IMR-90 (cell line): Measurements from ENCODE around the gene CLCN5. TPM values are rescaled to one million over a fixed set of nuclear protein-coding genes. Genes with fewer than 3 reads are reported as not detected.

Experiments used
- ATAC-seq: fragments of 200-7000 bp; cut with Tn5 transposase; 2 replicates; pipeline ENCODE4 v1.9.1; 2020; ENCODE audit warnings: low read depth, mild to moderate bottlenecking, moderate library complexity
- BruUV-seq: library from RNA; stranded (reverse); fragments of 400-500 nt; replicated peaks from 2 replicates; lab custom pipeline; 2021; lab: Mats Ljungman, UMichigan
- CTCF ChIA-PET: fragments of 300-600 bp; formaldehyde crosslinking; extraction: SDS; loops from one replicate; lab custom pipeline; 2021; ENCODE audit warnings: antibody characterized with exemption; lab: Yijun Ruan, JAX
- POLR2A ChIA-PET: fragments of 300-600 bp; sonication (Branson Sonifier 250); formaldehyde crosslinking; loops from one replicate; lab custom pipeline; 2022; ENCODE audit warnings: antibody characterized with exemption; ENCODE audit not compliant: unreplicated experiment; lab: Charles Lee
- DNase-seq: peaks from one replicate; pipeline ENCODE4 v3.0.0; 2013
- H2AFZ ChIP-seq: replicated peaks from 2 replicates; pipeline ENCODE3; 2013; ENCODE audit warnings: low read length, mild to moderate bottlenecking; ENCODE audit not compliant: poor library complexity
- H2AK5ac ChIP-seq: 2 replicates; pipeline ENCODE4 v1.6.1; 2013; ENCODE audit warnings: low read depth, low read length, inconsistent platforms
- H2AK9ac ChIP-seq: replicated peaks from 2 replicates; pipeline ENCODE3; 2013; ENCODE audit warnings: mild to moderate bottlenecking, low read depth, low read length, moderate library complexity; ENCODE audit not compliant: poor library complexity
- H2BK120ac ChIP-seq: 2 replicates; pipeline ENCODE4 v1.6.1; 2013; ENCODE audit warnings: low read depth, low read length, inconsistent platforms
- H2BK15ac ChIP-seq: 3 replicates; pipeline ENCODE4 v1.6.1; 2013; ENCODE audit warnings: low read depth, low read length, inconsistent platforms
- H2BK20ac ChIP-seq: 2 replicates; pipeline ENCODE4 v1.6.1; 2013; ENCODE audit warnings: low read depth, mild to moderate bottlenecking, inconsistent platforms, low read length, moderate library complexity
- H2BK5ac ChIP-seq: 2 replicates; pipeline ENCODE4 v1.6.1; 2013; ENCODE audit warnings: mild to moderate bottlenecking, low read depth, low read length, inconsistent platforms; ENCODE audit not compliant: poor library complexity, severe bottlenecking
- H3K14ac ChIP-seq: replicated peaks from 2 replicates; pipeline ENCODE4 v1.6.1; 2013; ENCODE audit warnings: low read depth, low read length, inconsistent platforms
- H3K18ac ChIP-seq: 2 replicates; pipeline ENCODE4 v1.6.1; 2013; ENCODE audit warnings: low read depth, low read length, control low read depth
- H3K23ac ChIP-seq: 2 replicates; pipeline ENCODE4 v1.6.1; 2013; ENCODE audit warnings: low read depth, low read length, inconsistent platforms
- H3K27ac ChIP-seq: 2 replicates; pipeline ENCODE4 v1.5.1; 2013; ENCODE audit warnings: mild to moderate bottlenecking, control low read depth, low read length; ENCODE audit not compliant: insufficient read depth
- H3K27me3 ChIP-seq: 2 replicates; pipeline ENCODE4 v1.6.1; 2013; ENCODE audit warnings: low read length; ENCODE audit not compliant: control insufficient read depth, insufficient read depth
- H3K36me3 ChIP-seq: 2 replicates; pipeline ENCODE4 v1.6.1; 2013; ENCODE audit warnings: low read length, mixed read lengths; ENCODE audit not compliant: control insufficient read depth, insufficient read depth
- H3K4ac ChIP-seq: 2 replicates; pipeline ENCODE4 v1.6.1; 2013; ENCODE audit warnings: low read depth, low read length, inconsistent platforms
- H3K4me1 ChIP-seq: 2 replicates; pipeline ENCODE4 v1.6.1; 2013; ENCODE audit warnings: low read length, mixed read lengths; ENCODE audit not compliant: control insufficient read depth, insufficient read depth
- H3K4me2 ChIP-seq: 2 replicates; pipeline ENCODE4 v1.6.1; 2013; ENCODE audit warnings: low read depth, mild to moderate bottlenecking, control low read depth, low read length, moderate library complexity
- H3K4me3 ChIP-seq: 2 replicates; pipeline ENCODE4 v1.5.1; 2013; ENCODE audit warnings: low read depth, mild to moderate bottlenecking, control low read depth, low read length, moderate library complexity; ENCODE audit not compliant: insufficient read depth
- H3K56ac ChIP-seq: 2 replicates; pipeline ENCODE4 v1.6.1; 2013; ENCODE audit warnings: low read length, inconsistent platforms; ENCODE audit not compliant: insufficient read depth; ENCODE audit errors: extremely low read depth
- H3K79me1 ChIP-seq, 2 experiments: 2 replicates each; pipeline ENCODE4 v1.6.1; 2013; ENCODE audit warnings: low read length in 2 of 2, inconsistent platforms in 1 of 2, low read depth in 1 of 2
- H3K9ac ChIP-seq: 2 replicates; pipeline ENCODE4 v1.6.1; 2013; ENCODE audit warnings: low read depth, low read length, control low read depth
- H3K9me1 ChIP-seq: 2 replicates; pipeline ENCODE4 v1.6.1; 2013; ENCODE audit warnings: low read length, inconsistent platforms; ENCODE audit not compliant: insufficient read depth
- H3K9me3 ChIP-seq: 2 replicates; pipeline ENCODE4 v1.6.1; 2013; ENCODE audit warnings: low read length; ENCODE audit not compliant: control insufficient read depth, insufficient read depth
- H4K20me1 ChIP-seq: 2 replicates; pipeline ENCODE4 v1.6.1; 2013; ENCODE audit warnings: low read length, inconsistent platforms; ENCODE audit not compliant: insufficient read depth
- H4K5ac ChIP-seq: 2 replicates; pipeline ENCODE4 v1.6.1; 2013; ENCODE audit warnings: mild to moderate bottlenecking, low read depth, low read length, control low read depth
- H4K8ac ChIP-seq, 2 experiments: 2 replicates each; pipeline ENCODE4 v1.6.1; 2013; ENCODE audit warnings: low read depth in 2 of 2, low read length in 2 of 2, control low read depth in 1 of 2, inconsistent platforms in 1 of 2
- H4K91ac ChIP-seq: 2 replicates; pipeline ENCODE4 v1.6.1; 2013; ENCODE audit warnings: low read depth, low read length, inconsistent platforms; ENCODE audit not compliant: insufficient read depth
- BHLHE40 ChIP-seq: fragments of 150-350 bp; IDR thresholded peaks from 2 replicates; pipeline ENCODE4 v1.6.1; 2016; ENCODE audit warnings: mild to moderate bottlenecking, low read depth, low read length
- CEBPB ChIP-seq: IDR thresholded peaks from 2 replicates; pipeline ENCODE4 v1.6.1; 2012; ENCODE audit warnings: low read depth, low read length, improper control_type of control experiment
- CHD1 ChIP-seq: IDR thresholded peaks from 2 replicates; pipeline ENCODE4 v1.6.1; 2012; ENCODE audit warnings: low read depth, low read length, improper control_type of control experiment
- CTCF ChIP-seq: conservative IDR thresholded peaks from 2 replicates; pipeline ENCODE4 v1.5.1; 2012; ENCODE audit warnings: mild to moderate bottlenecking, low read depth, low read length, improper control_type of control experiment
- FOS ChIP-seq: fragments of 150-350 bp; IDR thresholded peaks from 2 replicates; pipeline ENCODE4 v1.6.1; 2016; ENCODE audit warnings: low read depth, low read length
- MAFK ChIP-seq: IDR thresholded peaks from 2 replicates; pipeline ENCODE4 v1.6.1; 2012; ENCODE audit warnings: low read depth, low read length, improper control_type of control experiment
- MAZ ChIP-seq: IDR thresholded peaks from 2 replicates; pipeline ENCODE4 v1.6.1; 2012; ENCODE audit warnings: low read depth, mild to moderate bottlenecking, low read length, improper control_type of control experiment, moderate library complexity, borderline replicate concordance
- MXI1 ChIP-seq: IDR thresholded peaks from 2 replicates; pipeline ENCODE4 v1.6.1; 2012; ENCODE audit warnings: low read depth, mild to moderate bottlenecking, low read length, moderate library complexity, borderline replicate concordance
- NFE2L2 ChIP-seq: fragments of 150-350 bp; IDR thresholded peaks from 2 replicates; pipeline ENCODE4 v1.6.1; 2016; ENCODE audit warnings: low read depth, mild to moderate bottlenecking, low read length
- POLR2A ChIP-seq: IDR thresholded peaks from 2 replicates; pipeline ENCODE4 v1.6.1; 2012; ENCODE audit warnings: mild to moderate bottlenecking, low read depth, low read length
- RAD21 ChIP-seq: IDR thresholded peaks from 2 replicates; pipeline ENCODE4 v1.6.1; 2012; ENCODE audit warnings: low read length, improper control_type of control experiment
- RFX5 ChIP-seq: IDR thresholded peaks from 2 replicates; pipeline ENCODE4 v1.8.0; 2012; ENCODE audit warnings: low read depth, mild to moderate bottlenecking, low read length, moderate library complexity
- SMC3 ChIP-seq: fragments of 150-350 bp; IDR thresholded peaks from 2 replicates; pipeline ENCODE4 v1.6.1; 2016; ENCODE audit warnings: low read depth, mild to moderate bottlenecking, antibody characterized with exemption, low read length, moderate library complexity
- WGBS, 2 experiments: methylation state at CpG; one replicate each; pipeline versions ENCODE4 v1.1.5 to v1.1.7; 2013; ENCODE audit warnings: missing lambda C conversion rate in 2 of 2; ENCODE audit not compliant: insufficient read length in 1 of 2; ENCODE audit errors: extremely low coverage in 2 of 2; 5-methylcytosine and 5-hydroxymethylcytosine counted together
- dilution Hi-C: fragments of 300-500 bp; cut with HindIII; formaldehyde crosslinking; loops from one replicate; pipeline ENCODE4 v1.14.3; 2018; ENCODE audit warnings: low sequenced_read_pairs; ENCODE audit not compliant: unreplicated experiment
- in situ Hi-C: fragments of 300-500 bp; cut with MboI; formaldehyde crosslinking; loops from 3 replicates; pipeline ENCODE4 v1.14.3; 2019; ENCODE audit warnings: low sequenced_read_pairs, inconsistent platforms, mixed read lengths
- intact Hi-C: fragments of 100-400 bp; cut with micrococcal nuclease; formaldehyde crosslinking; loops from 2 replicates; pipeline ENCODE4 v1.10.0; 2022
- polyA plus RNA-seq, 3 experiments: library from polyadenylated mRNA; depleted of rRNA; stranded (reverse); fragments of >200 nt; gene quantifications; 2 replicates each; pipeline ENCODE4 v1.2.3, GENCODE V29; 2012; ENCODE audit warnings: low replicate concordance in 1 of 3
- total RNA-seq: library from RNA; depleted of rRNA; stranded (reverse); fragments of >200 nt; gene quantifications from 2 replicates; pipeline ENCODE4 v1.2.3, GENCODE V29; 2012
- TF ChIP-seq, protein P1 (sequence below): fragments of 150-350 bp; IDR thresholded peaks from 2 replicates; pipeline ENCODE4 v1.6.1; 2017; ENCODE audit warnings: mild to moderate bottlenecking, antibody characterized with exemption, low read length, low read depth
- TF ChIP-seq, protein P2 (sequence below): fragments of 150-350 bp; IDR thresholded peaks from 2 replicates; pipeline ENCODE4 v1.6.1; 2016; ENCODE audit warnings: low read depth, mild to moderate bottlenecking, low read length, moderate library complexity, borderline replicate concordance

The CLCN5 gene
- total and polyA plus RNA-seq, 2 of the 4 experiments (the other 2 are of a cell fraction) = 1.4 to 5.9 TPM

DNA sequence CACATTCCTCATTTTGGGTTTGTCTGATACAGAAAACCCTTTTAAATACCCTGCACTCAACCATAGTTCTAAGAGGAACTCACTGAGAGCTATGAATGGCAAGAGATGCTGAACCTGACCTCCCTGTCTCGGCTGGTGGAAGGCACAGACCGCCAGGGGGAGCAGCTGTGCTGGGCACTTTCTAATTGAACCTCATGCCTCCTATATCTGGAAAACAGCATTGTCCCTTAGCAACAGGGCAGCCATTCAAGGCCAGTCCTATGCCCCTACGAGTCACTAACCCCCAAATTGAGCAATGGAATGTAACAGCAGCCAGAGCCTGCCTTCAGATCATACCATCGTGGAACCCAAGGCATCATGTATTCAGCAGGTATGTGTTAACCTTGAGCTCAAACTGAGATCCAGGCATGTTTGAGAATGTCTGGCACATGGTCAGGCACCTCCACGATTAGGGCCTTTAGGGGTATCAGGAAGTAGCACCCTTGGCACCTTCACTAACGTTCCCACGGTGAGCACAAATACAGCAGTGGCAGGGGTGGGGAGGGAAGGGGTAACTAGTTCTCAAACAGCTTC, 38.0 kb upstream of the CLCN5 start:
- WGBS, 2 experiments = no CpG with 5 or more reads among the region's 7 CpGs
- 0 out of 2 replicates have a peak, but pooled peaks cover 1% of the 10 kb centered on the region for H3K4me1 ChIP-seq
- no peak overlapping the region for H3K4me3 ChIP-seq
- H2AFZ ChIP-seq = no peak overlapping the region
- H3K79me1 ChIP-seq = peaks cover 6 to 11% of the 10 kb centered on the region in 2 experiments; a peak in 2 of 4 replicates
- no peak overlapping the region for H2BK20ac ChIP-seq
- ChIA-PET CTCF (interaction anchor here (0.5 to 1.8 kb wide), 6 partner anchors 11 to 1218 kb away, joined by 3 to 8 read pairs (median 5); partner anchors contain the start of gene CLCN5), POLR2A (no interaction called here)
- H4K20me1 ChIP-seq = no peaks in the 10 kb centered on the region; the same call in 1 of the 2 replicates
- no peak overlapping the region for H2BK120ac ChIP-seq
- H3K36me3 ChIP-seq = no peaks in the 10 kb centered on the region
- H2AK5ac ChIP-seq = no peak overlapping the region
- peak; percentile 57 for ATAC-seq
- H3K27me3 ChIP-seq = peaks cover 4% of the 10 kb centered on the region
- H3K4me2 ChIP-seq = no peak overlapping the region
- H3K14ac ChIP-seq = no peak overlapping the region
- no peak overlapping the region for H2BK15ac ChIP-seq
- no peak overlapping the region for H3K9ac ChIP-seq
- no peak overlapping the region for H4K5ac ChIP-seq
- no TSS peak for BruUV-seq
- in situ Hi-C loops = no loop called here
- DNase-seq = peak; percentile 35
- no peak overlapping the region for H4K8ac ChIP-seq
- no peak overlapping the region for H3K56ac ChIP-seq
- no peaks in the 10 kb centered on the region; the same call in 1 of the 2 replicates for H3K9me3 ChIP-seq
- H2BK5ac ChIP-seq = no peak overlapping the region
- dilution Hi-C loops = no loop called here
- H3K27ac ChIP-seq = no peak overlapping the region
- H3K18ac ChIP-seq = no peak overlapping the region
- H3K4ac ChIP-seq = no peak overlapping the region
- H3K23ac ChIP-seq = no peak overlapping the region
- H3K9me1 ChIP-seq = peaks cover 21% of the 10 kb centered on the region; the same call in 1 of the 2 replicates
- H2AK9ac ChIP-seq = no peak overlapping the region
- intact Hi-C loops = loop anchor here (1.0 to 10.0 kb wide), 2 partner anchors 320 to 700 kb away; partner anchors contain the start of gene CCNB3
- H4K91ac ChIP-seq = no peak overlapping the region
- TF ChIP-seq SMC3 (peak; percentile 36), FOS (no peak), MXI1 (no peak), RAD21 (peak; percentile 46), MAZ (no peak), MAFK (no peak), CHD1 (no peak), RFX5 (no peak), CEBPB (0 out of 2 replicates have a peak, but pooled peaks have one; percentile 32), POLR2A (no peak), BHLHE40 (no peak), CTCF (peak; percentile 64), NFE2L2 (no peak)
- TF ChIP-seq, protein P1, sequence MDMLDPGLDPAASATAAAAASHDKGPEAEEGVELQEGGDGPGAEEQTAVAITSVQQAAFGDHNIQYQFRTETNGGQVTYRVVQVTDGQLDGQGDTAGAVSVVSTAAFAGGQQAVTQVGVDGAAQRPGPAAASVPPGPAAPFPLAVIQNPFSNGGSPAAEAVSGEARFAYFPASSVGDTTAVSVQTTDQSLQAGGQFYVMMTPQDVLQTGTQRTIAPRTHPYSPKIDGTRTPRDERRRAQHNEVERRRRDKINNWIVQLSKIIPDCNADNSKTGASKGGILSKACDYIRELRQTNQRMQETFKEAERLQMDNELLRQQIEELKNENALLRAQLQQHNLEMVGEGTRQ = no peak
- TF ChIP-seq, protein P2, sequence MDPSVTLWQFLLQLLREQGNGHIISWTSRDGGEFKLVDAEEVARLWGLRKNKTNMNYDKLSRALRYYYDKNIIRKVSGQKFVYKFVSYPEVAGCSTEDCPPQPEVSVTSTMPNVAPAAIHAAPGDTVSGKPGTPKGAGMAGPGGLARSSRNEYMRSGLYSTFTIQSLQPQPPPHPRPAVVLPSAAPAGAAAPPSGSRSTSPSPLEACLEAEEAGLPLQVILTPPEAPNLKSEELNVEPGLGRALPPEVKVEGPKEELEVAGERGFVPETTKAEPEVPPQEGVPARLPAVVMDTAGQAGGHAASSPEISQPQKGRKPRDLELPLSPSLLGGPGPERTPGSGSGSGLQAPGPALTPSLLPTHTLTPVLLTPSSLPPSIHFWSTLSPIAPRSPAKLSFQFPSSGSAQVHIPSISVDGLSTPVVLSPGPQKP = no peak
